WERI-Rb-1 (cell line): ENCODE measurements around the gene DECR2.
"Not testable (repeated sequence)": the region's sequence is repeated elsewhere in the genome, so short reads cannot be mapped to it uniquely, and the experiment has no call there.

Experiments
- DNase-seq: peaks from one replicate; pipeline ENCODE4 v3.0.0-alpha.2; 2020
- H3K27ac ChIP-seq: fragments of 250-450 bp; sonication (Bioruptor Pico); 2 replicates; pipeline ENCODE4 v1.5.1; 2020; ENCODE audit warnings: mild to moderate bottlenecking, moderate library complexity
- H3K27me3 ChIP-seq: fragments of 250-450 bp; sonication (Bioruptor Pico); 2 replicates; pipeline ENCODE4 v1.5.1; 2021; ENCODE audit warnings: mild to moderate bottlenecking, low read depth, moderate library complexity; ENCODE audit not compliant: insufficient read depth, severe bottlenecking
- H3K36me3 ChIP-seq: fragments of 250-450 bp; sonication (Bioruptor Pico); 2 replicates; pipeline ENCODE4 v1.5.1; 2020; ENCODE audit warnings: mild to moderate bottlenecking, moderate library complexity
- H3K4me3 ChIP-seq: 2 replicates; pipeline ENCODE4 v1.5.1; 2011; ENCODE audit warnings: low read depth, mild to moderate bottlenecking, control low read depth, low read length
- H3K9me3 ChIP-seq: fragments of 250-450 bp; sonication (Bioruptor Pico); 2 replicates; pipeline ENCODE4 v1.5.1; 2021; ENCODE audit warnings: mild to moderate bottlenecking, moderate library complexity; ENCODE audit not compliant: severe bottlenecking
- CTCF ChIP-seq: IDR thresholded peaks from 2 replicates; pipeline ENCODE4 v1.5.1; 2011; ENCODE audit warnings: low read depth, mild to moderate bottlenecking, control low read depth, inconsistent platforms, low read length

The DECR2 gene

GRCh38 chr16:377419-377951 lies 24.2 kb upstream of the DECR2 start:
- peaks cover 2% of the 10 kb centered on the region for H3K9me3 ChIP-seq
- peaks cover 46% of the 10 kb centered on the region for H3K36me3 ChIP-seq
- no peak for DNase-seq
- no peak for TF ChIP-seq CTCF
- H3K27me3 ChIP-seq = no peaks in the 10 kb centered on the region
- H3K27ac ChIP-seq = no peak overlapping the region
- H3K4me3 ChIP-seq = no peak overlapping the region

GRCh38 chr16:378113-378820 lies 23.4 kb upstream of the DECR2 start:
- H3K36me3 ChIP-seq = peaks cover 38% of the 10 kb centered on the region
- H3K27me3 ChIP-seq, H3K27ac ChIP-seq, H3K9me3 ChIP-seq, H3K4me3 ChIP-seq, DNase-seq: not testable (repeated sequence)

- TF ChIP-seq CTCF = no peak
- DNase-seq = no peak
- Histone ChIP-seq H3K27me3 (no peaks in the 10 kb centered on the region), H3K36me3 (peaks cover 33% of the 10 kb centered on the region), H3K9me3 (peaks cover 2% of the 10 kb centered on the region), H3K4me3 (no peak overlapping the region), H3K27ac (no peak overlapping the region)
These were observed 22.9 kb upstream of the DECR2 start for GRCh38 chr16:378821-379182.

GRCh38 chr16:379183-379960 lies 22.3 kb upstream of the DECR2 start:
- no peak overlapping the region for H3K27ac ChIP-seq
- no peak overlapping the region for H3K4me3 ChIP-seq

GRCh38 chr16:379961-380761 lies 21.5 kb upstream of the DECR2 start:
- Histone ChIP-seq H3K27ac (no peak overlapping the region), H3K36me3 (peaks cover 21% of the 10 kb centered on the region), H3K27me3 (no peaks in the 10 kb centered on the region), H3K4me3 (peak overlapping the region; percentile 84; the same call in 1 of the 2 replicates), H3K9me3 (peaks cover 2% of the 10 kb centered on the region)
- no peak for DNase-seq
- TF ChIP-seq CTCF = no peak

More at GRCh38 chr16:379183-379960, 22.3 kb upstream of the DECR2 start:
- TF ChIP-seq CTCF = no peak
- Histone ChIP-seq H3K27me3 (no peaks in the 10 kb centered on the region), H3K36me3 (peaks cover 27% of the 10 kb centered on the region), H3K9me3 (peaks cover 2% of the 10 kb centered on the region)
- no peak for DNase-seq

- H3K27me3 ChIP-seq = no peaks in the 10 kb centered on the region
- peaks cover 21% of the 10 kb centered on the region for H3K36me3 ChIP-seq
- H3K4me3 ChIP-seq = peak overlapping the region; percentile 84
- peaks cover 2% of the 10 kb centered on the region for H3K9me3 ChIP-seq
- no peak for DNase-seq
- no peak for TF ChIP-seq CTCF
- H3K27ac ChIP-seq = no peak overlapping the region; the same call in 1 of the 2 replicates
These were observed 21.0 kb upstream of the DECR2 start for GRCh38 chr16:380762-381011.
